ENCODE measurements around the gene ATP6V1G2.

Gene ATP6V1G2

GRCh38 chr6:31576897-31577578, 30.6 kb upstream of the ATP6V1G2 start:
- no peak overlapping the region for H3K23ac ChIP-seq (ENCODE audit: low read length)
- no peak overlapping the region for H3K27ac ChIP-seq (ENCODE audit: low read depth, low read length)
- H2AFZ ChIP-seq (ENCODE audit: insufficient read depth, low read length, poor library complexity): no peak overlapping the region
- H3K4me2 ChIP-seq (ENCODE audit: low read length): no peak overlapping the region
- peaks cover 59 to 69% of the 10 kb centered on the region in 2 experiments for H3K4me1 ChIP-seq (ENCODE audit: control insufficient read depth in 1 of 2, insufficient read depth in 2 of 2, low read length in 2 of 2)
- peak overlapping the region; percentile 10 for H4K8ac ChIP-seq (ENCODE audit: low read depth, low read length)
- H2BK12ac ChIP-seq (ENCODE audit: low read length): peak overlapping the region; percentile 58
- H3K79me1 ChIP-seq (ENCODE audit: low read length): peaks cover 53% of the 10 kb centered on the region
- peak overlapping the region; percentile 75 for H4K91ac ChIP-seq (ENCODE audit: low read depth, low read length)
- H3K36me3 ChIP-seq (ENCODE audit: control insufficient read depth in 1 of 2, insufficient read depth in 2 of 2, low read length in 2 of 2): no peaks in the 10 kb centered on the region
- no peak for DNase-seq
- H2BK120ac ChIP-seq (ENCODE audit: insufficient read depth, low read length, poor library complexity): peak overlapping the region; percentile 65
- H4K12ac ChIP-seq (ENCODE audit: low read depth, low read length): no peak overlapping the region
- no CpG with 5 or more reads among the region's 19 CpGs for WGBS (ENCODE audit: extremely low coverage, insufficient coverage, insufficient read length)
- peaks cover 6% of the 10 kb centered on the region for H3K79me2 ChIP-seq (ENCODE audit: control insufficient read depth, insufficient read depth, low read length, poor library complexity)
- H2AK5ac ChIP-seq (ENCODE audit: low read length): peak overlapping the region; percentile 44
- no peaks in the 10 kb centered on the region for H3K27me3 ChIP-seq (ENCODE audit: insufficient read depth, low read length)
- H3K9me3 ChIP-seq (ENCODE audit: insufficient read depth, low read depth, low read length): no peaks in the 10 kb centered on the region
- peak overlapping the region; percentile 49 for H2BK5ac ChIP-seq (ENCODE audit: low read depth, low read length, poor library complexity)
- H3K4ac ChIP-seq (ENCODE audit: low read depth, low read length): peak overlapping the region; percentile 2
- peak overlapping the region; percentile 41 for H3K14ac ChIP-seq (ENCODE audit: low read length)
- peak overlapping the region; percentile 70 for H3K18ac ChIP-seq (ENCODE audit: low read length)
- no peak overlapping the region for H3K4me3 ChIP-seq (ENCODE audit: low read depth, low read length)
- no peak overlapping the region for H3K9ac ChIP-seq (ENCODE audit: low read length)

GRCh38 chr6:31575952-31576685, 29.7 kb upstream of the ATP6V1G2 start:
- Histone ChIP-seq H3K4ac (ENCODE audit: low read depth, low read length) (no peak overlapping the region), H3K18ac (ENCODE audit: low read length) (peak overlapping the region; percentile 5), H3K14ac (ENCODE audit: low read length) (peak overlapping the region; percentile 9), H3K79me2 (ENCODE audit: control insufficient read depth, insufficient read depth, low read length, poor library complexity) (peaks cover 4% of the 10 kb centered on the region), H2BK5ac (ENCODE audit: low read depth, low read length, poor library complexity) (peak overlapping the region; percentile 38), H3K4me2 (ENCODE audit: low read length) (peak overlapping the region; percentile 20), H4K12ac (ENCODE audit: low read depth, low read length) (no peak overlapping the region), H4K8ac (ENCODE audit: low read depth, low read length) (no peak overlapping the region), H3K36me3 (ENCODE audit: control insufficient read depth in 1 of 2, insufficient read depth in 2 of 2, low read length in 2 of 2) (no peaks in the 10 kb centered on the region), H2BK12ac (ENCODE audit: low read length) (peak overlapping the region; percentile 96), H3K27ac (ENCODE audit: low read depth, low read length) (peak overlapping the region; percentile 23), H3K9me3 (ENCODE audit: insufficient read depth, low read depth, low read length) (no peaks in the 10 kb centered on the region), H3K9ac (ENCODE audit: low read length) (no peak overlapping the region), H3K23ac (ENCODE audit: low read length) (no peak overlapping the region), H4K91ac (ENCODE audit: low read depth, low read length) (peak overlapping the region; percentile 75), H2AK5ac (ENCODE audit: low read length) (peak overlapping the region; percentile 3), H2BK120ac (ENCODE audit: insufficient read depth, low read length, poor library complexity) (peak overlapping the region; percentile 65), H3K79me1 (ENCODE audit: low read length) (peaks cover 50% of the 10 kb centered on the region), H3K27me3 (ENCODE audit: insufficient read depth, low read length) (no peaks in the 10 kb centered on the region), H3K4me1 (ENCODE audit: control insufficient read depth in 1 of 2, insufficient read depth in 2 of 2, low read length in 2 of 2) (peaks cover 51 to 63% of the 10 kb centered on the region in 2 experiments), H2AFZ (ENCODE audit: insufficient read depth, low read length, poor library complexity) (no peak overlapping the region), H3K4me3 (ENCODE audit: low read depth, low read length) (no peak overlapping the region)
- DNase-seq: no peak
- 100% methylated on average over 4 of the region's 8 CpGs for WGBS (ENCODE audit: extremely low coverage, insufficient coverage, insufficient read length)

GRCh38 chr6:31575335-31575901, 29.0 kb upstream of the ATP6V1G2 start, which contains the start of gene TNF:
Gene TNF (plus strand): TSS chr6:31575565. CDS start chr6:31575742, 177 bp downstream.
- Histone ChIP-seq H3K27ac (ENCODE audit: low read depth, low read length) (peak within 1 kb of the TSS; percentile 23), H3K4me2 (ENCODE audit: low read length) (peak within 1 kb of the TSS; percentile 33), H3K4me1 (ENCODE audit: control insufficient read depth in 1 of 2, insufficient read depth in 2 of 2, low read length in 2 of 2) (peaks cover 48 to 60% of the 10 kb centered on the region in 2 experiments), H4K12ac (ENCODE audit: low read depth, low read length) (no peak within 1 kb of the TSS), H3K4ac (ENCODE audit: low read depth, low read length) (peak within 1 kb of the TSS; percentile 23), H3K18ac (ENCODE audit: low read length) (peak within 1 kb of the TSS; percentile 5), H3K4me3 (ENCODE audit: low read depth, low read length) (no peak within 1 kb of the TSS), H2BK120ac (ENCODE audit: insufficient read depth, low read length, poor library complexity) (peak within 1 kb of the TSS; percentile 61), H3K79me1 (ENCODE audit: low read length) (peaks cover 44% of the 10 kb centered on the region), H3K79me2 (ENCODE audit: control insufficient read depth, insufficient read depth, low read length, poor library complexity) (no peaks in the 10 kb centered on the region), H3K27me3 (ENCODE audit: insufficient read depth, low read length) (no peaks in the 10 kb centered on the region), H3K9me3 (ENCODE audit: insufficient read depth, low read depth, low read length) (no peaks in the 10 kb centered on the region), H4K8ac (ENCODE audit: low read depth, low read length) (peak within 1 kb of the TSS; percentile 32), H2BK12ac (ENCODE audit: low read length) (peak within 1 kb of the TSS; percentile 96), H3K36me3 (ENCODE audit: control insufficient read depth in 1 of 2, insufficient read depth in 2 of 2, low read length in 2 of 2) (no peaks in the 10 kb centered on the region), H2BK5ac (ENCODE audit: low read depth, low read length, poor library complexity) (peak within 1 kb of the TSS; percentile 38), H3K9ac (ENCODE audit: low read length) (no peak within 1 kb of the TSS), H3K23ac (ENCODE audit: low read length) (no peak within 1 kb of the TSS), H2AFZ (ENCODE audit: insufficient read depth, low read length, poor library complexity) (peak within 1 kb of the TSS; percentile 80), H3K14ac (ENCODE audit: low read length) (peak within 1 kb of the TSS; percentile 58), H4K91ac (ENCODE audit: low read depth, low read length) (peak within 1 kb of the TSS; percentile 75), H2AK5ac (ENCODE audit: low read length) (peak within 1 kb of the TSS; percentile 75)
- DNase-seq: peak; percentile 26 to 56
- WGBS (ENCODE audit: extremely low coverage, insufficient coverage, insufficient read length): no CpG with 5 or more reads among the region's 19 CpGs

Data from trophoblast cell (in vitro differentiated cells and primary cell).